ENCODE data around the gene BLTP1. TPM values are rescaled to one million over a fixed set of nuclear protein-coding genes. Genes with fewer than 3 reads are reported as not detected.

The BLTP1 gene
- total and polyA plus RNA-seq, 2 of the 13 experiments (the other 11 are each of a cell fraction or from before 2014, with no cell fraction given) = 27.7 to 33.1 TPM

DNA sequence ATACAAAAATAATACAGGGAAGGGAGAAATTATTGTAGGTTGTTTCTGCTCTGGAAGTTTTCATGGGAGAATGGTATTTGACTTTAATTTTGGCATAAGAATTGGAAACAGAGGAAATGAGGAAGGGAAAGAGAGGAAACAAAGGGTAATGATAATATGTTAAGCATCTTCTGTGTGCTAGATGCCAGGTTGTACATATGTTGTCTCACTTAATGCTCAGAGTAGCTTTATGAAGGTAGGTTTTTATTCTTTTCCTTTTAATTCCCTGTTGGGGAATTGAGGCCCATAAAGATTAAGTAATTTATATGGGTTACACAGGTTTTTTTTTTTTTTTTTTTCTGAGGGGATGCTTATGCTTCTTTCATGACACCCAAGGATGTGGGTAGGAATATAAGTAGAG lies 19.2 kb downstream of the BLTP1 start:
- POLR2A ChIA-PET = no interaction called here
- TF ChIP-seq, protein P1, sequence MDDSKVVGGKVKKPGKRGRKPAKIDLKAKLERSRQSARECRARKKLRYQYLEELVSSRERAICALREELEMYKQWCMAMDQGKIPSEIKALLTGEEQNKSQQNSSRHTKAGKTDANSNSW (CRISPR knock-in tag; IDR thresholded peaks at IDR 0.05; ENCODE audit: borderline replicate concordance) = no peak
- no peak for TF ChIP-seq MED13 (CRISPR knock-in tag; IDR thresholded peaks at IDR 0.05)
- TF ChIP-seq, protein P2, sequence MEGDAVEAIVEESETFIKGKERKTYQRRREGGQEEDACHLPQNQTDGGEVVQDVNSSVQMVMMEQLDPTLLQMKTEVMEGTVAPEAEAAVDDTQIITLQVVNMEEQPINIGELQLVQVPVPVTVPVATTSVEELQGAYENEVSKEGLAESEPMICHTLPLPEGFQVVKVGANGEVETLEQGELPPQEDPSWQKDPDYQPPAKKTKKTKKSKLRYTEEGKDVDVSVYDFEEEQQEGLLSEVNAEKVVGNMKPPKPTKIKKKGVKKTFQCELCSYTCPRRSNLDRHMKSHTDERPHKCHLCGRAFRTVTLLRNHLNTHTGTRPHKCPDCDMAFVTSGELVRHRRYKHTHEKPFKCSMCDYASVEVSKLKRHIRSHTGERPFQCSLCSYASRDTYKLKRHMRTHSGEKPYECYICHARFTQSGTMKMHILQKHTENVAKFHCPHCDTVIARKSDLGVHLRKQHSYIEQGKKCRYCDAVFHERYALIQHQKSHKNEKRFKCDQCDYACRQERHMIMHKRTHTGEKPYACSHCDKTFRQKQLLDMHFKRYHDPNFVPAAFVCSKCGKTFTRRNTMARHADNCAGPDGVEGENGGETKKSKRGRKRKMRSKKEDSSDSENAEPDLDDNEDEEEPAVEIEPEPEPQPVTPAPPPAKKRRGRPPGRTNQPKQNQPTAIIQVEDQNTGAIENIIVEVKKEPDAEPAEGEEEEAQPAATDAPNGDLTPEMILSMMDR (CRISPR knock-in tag; IDR thresholded peaks at IDR 0.05) = no peak
- TF ChIP-seq, protein P3, sequence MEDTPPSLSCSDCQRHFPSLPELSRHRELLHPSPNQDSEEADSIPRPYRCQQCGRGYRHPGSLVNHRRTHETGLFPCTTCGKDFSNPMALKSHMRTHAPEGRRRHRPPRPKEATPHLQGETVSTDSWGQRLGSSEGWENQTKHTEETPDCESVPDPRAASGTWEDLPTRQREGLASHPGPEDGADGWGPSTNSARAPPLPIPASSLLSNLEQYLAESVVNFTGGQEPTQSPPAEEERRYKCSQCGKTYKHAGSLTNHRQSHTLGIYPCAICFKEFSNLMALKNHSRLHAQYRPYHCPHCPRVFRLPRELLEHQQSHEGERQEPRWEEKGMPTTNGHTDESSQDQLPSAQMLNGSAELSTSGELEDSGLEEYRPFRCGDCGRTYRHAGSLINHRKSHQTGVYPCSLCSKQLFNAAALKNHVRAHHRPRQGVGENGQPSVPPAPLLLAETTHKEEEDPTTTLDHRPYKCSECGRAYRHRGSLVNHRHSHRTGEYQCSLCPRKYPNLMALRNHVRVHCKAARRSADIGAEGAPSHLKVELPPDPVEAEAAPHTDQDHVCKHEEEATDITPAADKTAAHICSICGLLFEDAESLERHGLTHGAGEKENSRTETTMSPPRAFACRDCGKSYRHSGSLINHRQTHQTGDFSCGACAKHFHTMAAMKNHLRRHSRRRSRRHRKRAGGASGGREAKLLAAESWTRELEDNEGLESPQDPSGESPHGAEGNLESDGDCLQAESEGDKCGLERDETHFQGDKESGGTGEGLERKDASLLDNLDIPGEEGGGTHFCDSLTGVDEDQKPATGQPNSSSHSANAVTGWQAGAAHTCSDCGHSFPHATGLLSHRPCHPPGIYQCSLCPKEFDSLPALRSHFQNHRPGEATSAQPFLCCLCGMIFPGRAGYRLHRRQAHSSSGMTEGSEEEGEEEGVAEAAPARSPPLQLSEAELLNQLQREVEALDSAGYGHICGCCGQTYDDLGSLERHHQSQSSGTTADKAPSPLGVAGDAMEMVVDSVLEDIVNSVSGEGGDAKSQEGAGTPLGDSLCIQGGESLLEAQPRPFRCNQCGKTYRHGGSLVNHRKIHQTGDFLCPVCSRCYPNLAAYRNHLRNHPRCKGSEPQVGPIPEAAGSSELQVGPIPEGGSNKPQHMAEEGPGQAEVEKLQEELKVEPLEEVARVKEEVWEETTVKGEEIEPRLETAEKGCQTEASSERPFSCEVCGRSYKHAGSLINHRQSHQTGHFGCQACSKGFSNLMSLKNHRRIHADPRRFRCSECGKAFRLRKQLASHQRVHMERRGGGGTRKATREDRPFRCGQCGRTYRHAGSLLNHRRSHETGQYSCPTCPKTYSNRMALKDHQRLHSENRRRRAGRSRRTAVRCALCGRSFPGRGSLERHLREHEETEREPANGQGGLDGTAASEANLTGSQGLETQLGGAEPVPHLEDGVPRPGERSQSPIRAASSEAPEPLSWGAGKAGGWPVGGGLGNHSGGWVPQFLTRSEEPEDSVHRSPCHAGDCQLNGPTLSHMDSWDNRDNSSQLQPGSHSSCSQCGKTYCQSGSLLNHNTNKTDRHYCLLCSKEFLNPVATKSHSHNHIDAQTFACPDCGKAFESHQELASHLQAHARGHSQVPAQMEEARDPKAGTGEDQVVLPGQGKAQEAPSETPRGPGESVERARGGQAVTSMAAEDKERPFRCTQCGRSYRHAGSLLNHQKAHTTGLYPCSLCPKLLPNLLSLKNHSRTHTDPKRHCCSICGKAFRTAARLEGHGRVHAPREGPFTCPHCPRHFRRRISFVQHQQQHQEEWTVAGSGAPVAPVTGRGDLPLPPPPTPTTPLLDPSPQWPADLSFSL (CRISPR knock-in tag; IDR thresholded peaks at IDR 0.05) = no peak
- H3K9ac ChIP-seq (ENCODE audit: insufficient read depth, low read depth, low read length) = no peak overlapping the region
- no peaks in the 10 kb centered on the region; the same call in 1 of the 2 replicates for H4K20me1 ChIP-seq (ENCODE audit: insufficient read depth, low read length)
- ATAC-seq (no peak), DNase-seq (ENCODE audit: low spot score) (no peak), FAIRE-seq (no peak)
- H3K9me3 ChIP-seq (ENCODE audit: low read length) = no peaks in the 10 kb centered on the region
- no peak overlapping the region for H3K4me2 ChIP-seq (ENCODE audit: low read depth, low read length)
- H3K4me3 ChIP-seq (replicated peaks in 1 of 3; ENCODE audit: insufficient read depth in 1 of 3, low read depth in 2 of 3, low read length in 3 of 3) = no peak overlapping the region
- TSS peak; percentile 22 for BruUV-seq (replicated peaks)
- CTCF ChIA-PET (ENCODE audit: low intra/inter-chr PET ratio, low total read pairs) = no interaction called here
- in situ Hi-C loops (cut with HindIII; ENCODE audit: extremely low pct_ligation_motif_present, low pct_unique_long_range_greater_than_20kb) (no loop called here), intact Hi-C loops (cut with micrococcal nuclease; ENCODE audit: unreplicated experiment) (no loop called here)
- no peak overlapping the region for H2AFZ ChIP-seq (ENCODE audit: low read length)
- H3K36me3 ChIP-seq (replicated peaks in 1 of 2; ENCODE audit: control insufficient read depth in 1 of 2, insufficient read depth in 2 of 2, low read length in 2 of 2) = 0 out of 5 replicates have a peak, but pooled peaks cover 0 to 9% of the 10 kb centered on the region in 2 experiments
- no peaks in the 10 kb centered on the region for H3K4me1 ChIP-seq (ENCODE audit: insufficient read depth, low read length)
- no peaks in the 10 kb centered on the region for H3K27me3 ChIP-seq (ENCODE audit: control insufficient read depth in 1 of 2, insufficient read depth in 2 of 2, low read length in 2 of 2)
- peaks cover 2% of the 10 kb centered on the region for H3K79me2 ChIP-seq (ENCODE audit: insufficient read depth, low read length)
- H3K27ac ChIP-seq (ENCODE audit: extremely low read length, insufficient read depth, low read length) = no peak overlapping the region

All from HepG2 (cell line).